GM21825 (cell line): Measurements from ENCODE around the gene CNFN.

Experiments used
- ATAC-seq: cut with Tn5 transposase; IDR thresholded peaks from one replicate; pipeline ENCODE4 v1.9.1; 2021; ENCODE audit warnings: mild to moderate bottlenecking, moderate library complexity; ENCODE audit not compliant: unreplicated experiment

Gene CNFN

DNA sequence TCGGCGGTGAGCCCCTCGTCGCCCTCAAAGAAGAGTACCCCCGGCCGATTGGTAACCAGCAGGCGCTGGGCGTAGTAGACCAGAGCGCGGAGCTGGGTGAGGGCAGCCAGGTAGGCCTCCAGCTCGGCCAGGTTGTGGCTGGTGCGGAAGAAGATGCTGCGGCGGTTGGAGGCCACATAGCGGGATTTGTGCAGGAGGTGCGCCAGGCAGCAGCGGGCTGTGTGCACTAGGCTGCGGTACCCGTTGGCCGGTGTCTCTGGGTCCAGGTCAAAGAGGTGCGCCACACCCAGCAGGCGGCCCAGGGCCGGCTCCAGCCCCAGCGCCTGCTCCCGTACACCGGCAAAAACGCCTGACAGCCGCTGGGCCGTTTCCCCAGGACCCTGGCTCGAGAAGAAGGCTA, 20.3 kb upstream of the CNFN start:
- no peak for ATAC-seq

DNA sequence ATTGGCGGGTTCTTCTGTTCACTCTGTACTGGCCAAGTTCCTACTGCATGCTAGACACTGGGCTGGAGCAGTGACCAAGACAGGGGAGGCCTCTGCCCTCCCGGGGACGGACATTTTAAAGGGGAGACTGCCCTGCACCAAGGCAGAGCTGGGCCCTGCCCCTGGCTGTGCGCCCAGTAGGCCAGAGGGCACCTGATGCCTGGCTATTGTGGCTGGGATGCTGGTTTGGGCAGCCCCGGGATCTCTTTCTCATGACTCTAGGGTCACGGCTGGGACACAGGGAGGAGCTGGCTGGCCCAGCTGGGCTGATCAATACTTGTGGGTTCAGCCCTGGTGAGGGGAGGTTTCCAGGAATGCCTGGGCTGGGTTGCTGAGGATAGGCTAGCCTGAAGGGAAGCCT, 19.4 kb upstream of the CNFN start:
- ATAC-seq: no peak

DNA sequence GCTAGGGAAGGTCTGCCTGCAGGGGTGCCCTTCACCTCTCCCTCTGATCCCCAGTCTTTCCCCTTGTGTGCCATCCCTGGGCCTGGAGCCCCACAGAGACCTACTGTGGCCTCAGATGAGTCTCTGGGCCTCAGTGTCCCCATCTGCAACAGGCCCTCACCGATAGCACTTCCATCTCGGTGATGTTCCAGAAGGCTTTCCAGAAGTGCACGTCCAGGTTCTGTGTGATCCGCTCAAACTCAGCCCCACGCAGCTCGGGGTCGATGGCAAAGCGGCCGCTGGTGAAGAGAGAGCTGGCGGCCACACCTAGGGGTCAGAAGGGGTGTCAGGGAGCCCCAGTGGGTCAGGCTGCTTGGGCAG, 17.7 kb upstream of the CNFN start:
- ATAC-seq: no peak

DNA sequence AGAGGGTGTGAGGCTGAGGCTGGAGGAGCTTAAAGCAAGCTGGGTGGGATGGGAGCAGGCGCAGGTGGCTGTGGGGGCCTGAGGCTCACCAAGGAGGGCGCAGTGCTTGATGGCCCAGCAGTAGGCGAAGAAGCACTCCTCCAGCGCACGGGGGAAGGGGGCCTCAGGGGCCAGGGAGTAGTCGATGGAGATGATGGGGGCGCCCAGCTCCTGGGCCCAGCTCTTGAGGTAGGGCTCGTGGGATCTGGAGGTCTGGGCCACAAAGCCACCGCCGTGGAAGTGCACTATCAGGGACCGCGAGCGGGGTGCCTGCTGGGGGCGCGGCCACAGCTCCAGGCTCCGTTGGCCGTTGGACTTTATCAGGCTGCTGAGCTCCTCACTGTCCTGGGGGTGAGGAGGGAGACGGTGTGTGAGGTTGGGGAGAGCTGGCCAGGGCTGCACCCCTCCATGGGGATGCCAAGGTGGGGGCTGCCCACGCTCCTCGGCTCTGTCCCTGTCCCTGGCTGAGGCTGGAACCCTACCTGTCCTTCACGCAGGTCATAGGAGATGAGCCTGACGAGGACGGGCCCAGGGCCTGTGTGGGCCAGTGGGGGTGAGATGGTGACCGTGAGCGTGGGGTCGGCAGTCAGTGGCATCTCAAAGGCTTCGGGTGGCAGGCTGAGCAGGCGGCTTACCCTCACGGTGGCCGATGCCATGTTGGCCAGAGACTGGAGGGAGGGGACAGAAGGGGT, 17.2 kb upstream of the CNFN start:
- no peak for ATAC-seq

DNA sequence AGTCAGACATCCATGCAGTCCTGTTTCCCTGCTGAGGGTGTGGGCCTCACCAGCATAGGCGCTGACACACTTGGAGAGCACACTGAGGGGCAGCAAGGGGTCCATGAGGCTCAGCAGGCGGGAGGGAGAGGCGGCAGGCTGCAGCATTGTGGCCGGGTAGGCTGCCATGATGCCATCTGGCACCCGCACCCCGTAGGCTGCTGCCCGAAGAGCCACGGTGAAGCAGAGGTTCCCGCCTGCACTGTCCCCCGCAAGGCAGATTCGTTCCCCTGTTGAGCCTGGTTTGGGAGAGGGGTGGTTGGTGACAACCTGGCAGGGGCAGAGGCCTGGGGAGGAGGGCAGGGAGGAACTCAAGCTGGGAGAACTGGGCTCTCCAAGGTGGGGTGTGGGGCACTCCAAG, 16.0 kb upstream of the CNFN start:
- no peak for ATAC-seq

DNA sequence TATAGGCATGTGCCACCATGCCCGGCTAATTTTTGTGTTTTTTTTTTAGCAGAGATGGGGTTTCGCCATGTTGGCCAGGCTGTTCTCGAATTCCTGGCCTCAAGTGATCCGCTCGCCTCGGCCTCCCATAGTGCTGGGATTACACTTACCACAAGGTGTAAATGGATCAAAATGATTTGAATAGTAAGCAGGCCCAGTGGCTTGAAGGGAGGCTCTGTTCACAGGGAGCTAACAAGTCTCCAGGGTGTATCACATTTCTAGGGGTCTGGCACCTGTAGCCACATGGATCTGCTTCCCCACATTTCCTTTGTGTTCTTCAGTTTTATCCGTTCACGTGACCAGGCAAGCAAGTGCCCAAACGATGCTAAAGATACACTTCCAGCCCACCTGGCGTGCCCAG, 13.5 kb upstream of the CNFN start:
- ATAC-seq: no peak

DNA sequence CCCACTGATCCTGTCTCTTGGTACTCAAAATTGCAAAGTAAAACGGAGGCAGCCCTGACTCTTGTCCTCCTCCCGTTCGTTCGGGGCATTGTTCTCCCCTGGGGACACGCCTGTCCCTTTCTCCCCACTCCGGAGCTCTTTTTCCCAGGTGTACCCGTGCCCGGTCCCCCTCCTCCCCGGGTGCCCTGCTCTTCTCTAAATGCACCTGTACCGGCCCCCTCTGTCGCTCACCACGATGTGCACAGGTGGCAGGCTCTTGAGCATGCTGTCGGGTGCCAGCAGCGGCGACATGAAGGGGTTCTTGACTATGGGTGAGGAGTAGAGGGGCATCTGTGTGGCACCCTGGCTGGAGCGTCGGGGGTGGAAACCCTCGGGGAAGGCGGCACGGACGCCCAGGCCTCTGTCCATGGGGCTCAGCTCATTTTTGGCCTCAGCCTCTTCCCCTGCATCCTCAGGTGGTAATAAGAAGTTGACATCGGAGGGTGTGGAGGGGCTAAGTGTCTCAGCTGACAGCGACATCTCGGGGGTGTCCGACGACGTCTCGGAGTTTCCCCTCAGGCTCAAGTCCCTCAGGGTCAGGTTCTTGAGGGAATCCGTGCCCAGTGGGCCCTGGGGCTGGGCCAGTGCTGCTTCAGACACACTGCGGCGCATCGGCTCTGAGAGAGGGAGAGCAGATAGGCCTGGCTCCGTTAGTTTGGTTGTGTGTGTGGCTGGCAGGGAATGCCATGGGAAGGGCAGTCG, 12.4 kb upstream of the CNFN start:
- ATAC-seq: no peak

DNA sequence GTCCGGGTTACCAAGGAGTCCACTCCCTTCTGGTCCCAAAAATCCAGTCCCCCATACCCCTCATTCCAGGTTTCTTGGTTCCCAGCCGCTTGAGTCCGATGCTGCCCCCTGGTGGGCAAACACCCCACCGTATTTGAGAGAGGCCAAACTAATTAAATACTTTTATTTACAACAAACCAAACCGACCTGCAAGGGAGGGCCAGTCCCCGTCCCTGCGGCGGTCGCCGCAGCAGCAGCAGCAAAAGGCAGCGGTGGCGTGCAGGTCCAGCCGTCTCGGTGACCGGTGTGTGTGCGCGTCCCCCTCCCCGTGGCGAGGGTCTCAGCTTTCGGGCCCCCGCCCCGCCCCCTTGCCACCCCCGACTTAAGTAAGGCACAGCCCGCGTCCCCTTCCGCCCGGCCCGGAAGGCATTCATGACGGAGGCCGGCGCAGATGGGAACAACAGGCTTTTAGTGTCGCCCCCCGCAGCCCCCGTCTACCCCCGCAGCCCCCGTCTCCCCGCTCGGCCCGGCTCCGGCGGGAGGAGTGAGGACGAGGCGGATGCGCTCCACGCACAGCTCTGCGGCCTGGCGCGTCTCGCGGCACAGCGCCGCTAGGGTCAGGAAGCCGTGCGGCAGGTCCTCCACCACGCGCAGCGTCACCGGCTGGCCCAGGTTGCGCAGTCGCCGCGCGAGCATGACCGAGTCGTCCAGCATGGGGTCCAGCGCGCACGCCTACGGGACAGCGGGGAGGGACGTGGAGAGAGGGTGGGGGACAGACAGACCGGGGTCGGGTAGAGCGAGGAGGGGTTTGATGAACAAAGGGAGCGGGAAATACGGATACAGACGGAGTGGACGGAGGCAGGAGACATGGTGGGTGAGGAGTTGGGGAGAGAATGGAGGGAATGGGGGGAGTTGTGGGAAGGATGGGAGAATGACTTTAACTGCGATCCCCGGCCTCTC, 11.5 kb upstream of the CNFN start:
- ATAC-seq: no peak

DNA sequence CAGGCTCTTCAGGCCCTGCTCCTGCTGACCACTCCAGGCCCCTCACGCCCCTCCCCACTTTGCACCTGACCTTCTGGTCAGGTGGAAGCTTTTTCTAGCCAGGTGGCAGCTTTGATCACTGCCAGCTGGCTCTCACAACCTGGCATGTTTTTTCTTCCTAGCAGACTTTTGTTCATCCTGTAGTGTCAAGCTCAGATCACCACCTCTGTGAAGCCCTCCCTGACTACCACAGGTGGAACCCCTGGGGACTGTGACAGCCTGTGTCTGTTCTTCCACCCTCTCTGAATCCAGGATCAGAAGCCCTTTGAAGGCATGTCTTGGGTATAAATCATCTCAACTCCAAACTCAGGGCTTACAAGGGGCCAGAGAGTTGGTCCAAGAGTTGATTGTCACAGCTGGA, 10.3 kb upstream of the CNFN start:
- no peak for ATAC-seq

DNA sequence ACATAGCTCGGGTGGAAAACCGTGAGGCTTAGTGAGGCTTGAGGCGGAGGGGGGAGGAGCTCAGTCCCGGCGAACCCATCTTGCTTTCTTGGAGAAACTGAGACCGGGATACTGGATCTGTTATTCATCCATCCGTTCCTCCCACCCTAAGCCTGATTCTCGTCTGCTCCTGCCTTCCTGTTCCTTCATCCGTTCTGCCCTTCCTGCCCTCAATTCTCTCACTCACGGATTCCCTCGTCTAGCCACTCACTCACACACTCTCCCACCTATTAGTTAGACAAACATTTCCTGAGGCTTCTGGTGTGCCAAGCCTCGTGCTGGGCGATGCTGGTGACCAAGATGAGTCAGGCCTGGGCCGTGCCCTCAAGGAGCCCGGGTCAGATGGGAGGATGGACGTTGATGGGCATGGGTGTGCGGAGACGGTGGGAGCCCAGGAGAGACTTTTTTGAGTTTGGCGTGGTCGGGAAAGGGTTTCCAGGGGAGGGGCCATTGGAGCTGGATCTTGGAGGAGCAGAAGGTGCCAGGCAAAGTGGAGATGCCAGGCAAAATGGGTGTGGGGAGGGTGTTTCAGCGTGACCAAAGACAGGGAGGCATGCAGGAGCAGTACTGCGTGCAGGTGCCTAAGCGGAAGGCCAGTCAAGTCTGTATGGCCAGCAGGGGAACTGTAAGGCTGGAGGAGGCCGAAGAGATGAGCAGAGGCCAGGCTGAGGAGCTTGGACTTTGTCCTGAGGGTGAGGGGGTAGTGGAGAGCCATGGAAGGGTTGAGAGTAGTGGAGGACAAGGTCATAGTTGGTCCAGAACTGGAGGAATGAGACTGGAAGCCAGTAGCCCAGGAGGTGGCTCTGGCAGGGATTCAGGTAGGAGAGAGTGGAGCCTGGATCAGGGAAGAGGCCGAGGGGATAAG, 7.4 kb upstream of the CNFN start:
- no peak for ATAC-seq

DNA sequence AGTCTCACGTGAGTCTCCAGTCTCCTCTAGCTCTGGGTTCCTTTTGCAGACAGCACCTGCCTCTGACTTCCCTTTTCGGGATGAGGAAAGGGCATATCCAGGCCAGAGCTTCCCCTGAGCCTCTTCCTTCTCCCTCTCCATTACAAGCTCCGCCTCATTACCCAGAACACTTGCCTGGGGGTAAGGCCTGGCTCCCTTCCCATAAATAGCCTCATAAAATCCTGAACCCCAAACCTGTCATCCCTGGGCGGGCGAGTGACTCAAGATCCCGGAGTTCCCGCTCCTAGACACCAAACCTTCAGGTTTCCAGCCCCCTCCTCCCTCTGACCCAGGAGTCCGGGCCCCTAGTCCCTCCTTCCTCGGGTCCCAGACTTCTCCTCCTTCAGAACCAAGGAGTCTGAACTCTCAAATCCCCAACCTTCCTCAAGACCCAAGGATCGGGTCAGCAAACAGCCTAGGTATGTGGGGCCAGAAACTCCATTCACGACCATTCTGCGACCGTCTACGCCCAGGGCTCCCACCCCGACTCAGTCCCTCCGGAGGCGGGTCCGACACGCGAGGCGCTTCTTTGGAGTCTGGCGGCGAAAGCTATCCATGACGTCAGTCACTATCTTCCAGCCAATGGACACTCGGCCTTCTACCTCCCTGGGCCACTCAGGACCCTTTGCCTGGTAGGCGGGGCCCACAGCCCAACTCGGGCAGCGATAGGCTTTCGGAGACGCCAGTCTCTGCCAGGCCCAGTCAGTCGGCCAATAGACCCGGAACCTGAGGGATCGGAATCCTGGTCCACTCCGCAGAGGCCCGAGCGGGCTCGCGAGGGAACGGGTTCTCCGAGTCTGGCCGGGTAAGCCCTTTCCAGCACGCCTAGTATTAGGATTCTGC, 6.5 kb upstream of the CNFN start:
- ATAC-seq: peak; percentile 91

DNA sequence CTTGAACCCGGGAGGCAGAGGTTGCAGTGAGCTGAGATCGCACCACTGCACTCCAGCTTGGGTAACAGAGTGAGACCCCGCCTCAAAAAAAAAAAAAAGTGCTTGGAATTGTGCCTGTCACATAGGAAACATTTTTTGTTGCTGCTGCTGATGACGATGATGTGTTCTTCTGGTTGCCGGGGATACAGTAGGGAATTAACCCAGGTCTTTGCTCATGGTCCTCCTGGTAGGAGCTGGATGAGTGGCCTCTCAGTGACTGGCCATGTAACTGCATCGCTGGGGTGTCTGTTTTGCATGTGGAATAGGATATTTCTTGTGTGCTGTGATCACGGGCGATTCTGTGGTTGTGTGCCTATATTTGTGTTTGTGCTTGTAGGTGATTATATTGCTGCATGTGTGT, 4.7 kb upstream of the CNFN start:
- no peak for ATAC-seq

DNA sequence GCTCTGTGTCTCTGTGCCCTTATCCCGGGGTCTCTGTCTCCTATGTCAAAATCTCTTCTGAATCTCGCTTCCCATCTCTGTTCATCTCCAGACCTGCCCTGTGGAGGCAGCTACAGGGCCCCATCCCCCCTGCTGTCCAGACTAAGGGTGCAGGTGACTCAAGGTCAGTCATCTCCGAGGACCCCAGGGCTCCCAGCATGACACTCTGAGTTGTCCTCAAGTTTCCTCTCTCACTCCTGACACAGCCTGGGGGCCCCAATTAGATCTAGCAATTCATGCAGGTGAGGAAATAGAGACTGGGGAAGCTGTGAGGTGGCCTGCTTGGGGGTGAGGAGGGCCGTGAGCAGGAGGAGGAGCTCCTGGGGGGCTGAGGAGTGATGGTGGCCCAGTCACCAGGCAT, 2.1 kb upstream of the CNFN start:
- no peak for ATAC-seq

DNA sequence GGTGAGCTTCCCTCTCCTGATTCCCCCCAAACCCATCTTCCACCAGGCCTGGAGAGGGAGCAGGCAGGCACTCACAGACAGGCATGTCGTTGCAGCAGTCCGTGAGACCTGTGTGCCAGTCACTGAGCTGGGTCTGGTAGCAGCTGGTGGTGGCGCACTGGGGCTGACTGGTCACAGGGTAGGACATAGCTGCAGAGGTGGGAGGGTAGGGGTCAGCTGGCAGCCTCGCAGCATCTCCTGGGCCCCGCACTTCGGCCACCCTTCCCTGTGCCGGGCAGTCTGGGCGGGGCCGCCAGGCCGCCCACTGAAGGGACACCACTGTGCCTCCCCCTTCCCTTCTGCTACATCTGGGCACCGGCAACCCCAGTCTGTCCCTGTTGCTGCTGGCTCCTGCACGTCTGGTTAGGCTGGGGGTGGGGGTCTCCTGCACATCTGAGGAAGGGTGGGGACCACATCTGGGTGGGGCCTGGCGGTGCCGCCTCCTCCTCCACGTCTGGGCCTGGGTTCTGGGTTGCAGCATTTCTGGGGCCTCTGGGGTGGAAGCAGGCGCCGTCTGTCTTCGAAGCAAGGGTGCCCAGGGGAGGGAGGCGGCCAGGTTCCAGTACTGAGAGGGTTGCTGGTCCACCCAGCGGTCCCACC, 1.1 kb downstream of the CNFN start:
- no peak for ATAC-seq

DNA sequence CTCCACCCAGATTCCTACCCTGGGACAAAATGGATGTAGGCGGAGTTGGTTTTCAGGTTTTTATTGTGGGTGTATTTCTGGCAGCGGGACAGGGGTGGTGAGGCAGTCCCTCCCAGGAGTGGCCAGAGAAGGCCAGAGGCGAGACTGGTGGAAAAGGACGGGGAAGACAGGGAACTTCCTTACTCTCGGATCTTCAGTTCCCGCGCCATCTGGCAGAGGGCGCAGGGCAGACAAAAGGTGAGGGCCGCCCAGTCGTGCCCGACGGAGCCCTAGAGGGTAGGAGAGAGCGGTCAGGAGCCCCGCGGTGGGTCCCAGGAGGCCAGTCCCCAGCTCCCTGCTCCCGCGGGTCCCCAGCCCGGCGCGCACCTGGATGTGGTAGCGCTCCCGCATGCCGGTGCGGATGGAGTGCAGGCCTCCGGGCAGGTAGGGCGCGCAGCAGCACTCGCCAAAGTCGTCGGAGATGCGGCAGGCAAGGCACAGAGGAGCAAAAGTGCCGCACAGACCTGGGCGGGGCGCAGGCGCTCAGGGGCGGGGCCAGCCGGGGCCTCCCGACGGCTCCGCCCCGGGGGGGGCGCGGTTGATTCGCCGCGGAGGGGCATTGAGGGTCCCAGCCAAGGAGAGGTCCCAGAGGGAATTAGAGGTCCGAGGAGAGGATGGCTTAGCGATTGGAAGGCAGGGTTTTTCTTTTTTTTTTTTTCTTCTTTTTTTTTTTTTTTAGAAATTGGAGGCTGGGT, 3.0 kb downstream of the CNFN start:
- no peak for ATAC-seq

DNA sequence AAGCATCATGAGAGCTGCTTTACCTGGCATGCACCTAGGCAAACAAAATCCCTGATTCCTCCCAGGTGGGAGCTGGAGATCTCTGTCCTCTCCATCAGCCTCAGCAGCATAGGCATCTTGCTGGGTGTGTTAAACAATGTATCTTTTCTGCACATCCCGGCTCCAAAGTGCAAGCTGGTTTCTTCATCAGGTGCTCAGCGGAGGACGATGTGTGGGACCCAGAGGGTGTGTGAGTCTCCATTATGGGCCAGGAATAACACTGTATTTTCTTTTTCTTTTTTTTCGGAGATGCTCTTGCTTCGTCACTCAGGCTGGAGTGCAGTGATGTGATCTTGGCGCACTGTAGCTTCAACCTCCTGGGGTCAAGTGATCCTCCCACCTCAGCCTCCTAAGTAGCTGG, 9.9 kb downstream of the CNFN start:
- ATAC-seq: no peak

DNA sequence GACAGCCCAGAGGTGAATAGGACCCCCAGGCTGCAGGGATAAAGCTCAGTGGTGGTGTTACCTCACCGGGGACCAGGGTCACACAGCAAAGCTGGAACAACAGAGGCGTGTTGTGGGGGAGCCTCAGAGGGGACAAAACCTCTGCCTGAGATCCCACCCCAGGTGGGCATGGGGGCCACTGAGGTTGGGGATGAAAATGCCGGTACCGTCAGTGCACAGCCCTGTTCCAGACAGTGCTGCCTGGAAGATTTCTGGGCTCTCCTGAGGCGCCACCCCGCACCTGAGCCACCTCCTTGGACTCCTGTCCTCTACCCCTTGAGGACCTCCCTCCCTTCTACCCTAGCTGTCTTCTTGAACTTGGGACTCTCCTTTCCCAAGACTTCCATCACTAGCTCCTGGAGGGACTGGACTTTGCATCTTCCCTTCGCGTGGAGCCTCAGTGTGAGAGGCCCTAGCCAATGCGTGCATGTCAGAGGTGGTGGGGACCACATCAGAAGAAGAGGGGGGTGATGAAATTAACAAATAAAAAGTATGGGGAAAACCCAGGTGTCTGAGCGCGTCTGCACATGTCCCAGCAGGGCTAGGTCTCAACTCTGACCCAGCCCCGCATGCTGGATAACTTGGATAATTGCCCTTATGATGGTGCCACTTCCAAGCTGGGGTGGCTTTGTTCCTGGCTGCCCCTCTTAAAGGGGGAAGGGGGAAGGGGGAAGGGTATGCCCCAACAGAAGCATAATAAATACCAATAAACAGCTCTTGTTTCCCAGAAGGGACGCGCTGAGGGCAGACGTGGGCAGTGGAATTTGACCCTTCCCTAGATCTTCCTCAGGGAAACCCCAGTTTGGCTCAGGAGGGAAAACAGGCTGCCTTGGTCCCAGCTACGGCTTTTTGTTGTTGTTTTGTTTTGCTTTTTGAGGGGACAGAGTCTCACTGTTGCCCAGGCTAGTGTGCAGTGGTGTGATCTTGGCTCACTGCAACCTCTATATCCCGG, 11.6 kb downstream of the CNFN start:
- no peak for ATAC-seq
